BE2C (cell line): ENCODE data around the gene C19orf25.

Source experiments
- DNase-seq: peaks from one replicate; pipeline ENCODE4 v3.0.0-alpha.2; 2020
- H3K27me3 ChIP-seq: fragments of 250-450 bp; sonication (Bioruptor Pico); 2 replicates; pipeline ENCODE4 v1.5.1; 2020; ENCODE audit warnings: mild to moderate bottlenecking
- H3K36me3 ChIP-seq: fragments of 250-450 bp; sonication (Bioruptor Pico); 2 replicates; pipeline ENCODE4 v1.5.1; 2020; ENCODE audit warnings: mild to moderate bottlenecking
- H3K4me1 ChIP-seq: fragments of 250-450 bp; sonication (Bioruptor Pico); 2 replicates; pipeline ENCODE4 v1.5.1; 2020
- H3K4me3 ChIP-seq: 2 replicates; pipeline ENCODE4 v1.5.1; 2011; ENCODE audit warnings: low read depth, low read length
- H3K9me3 ChIP-seq: fragments of 250-450 bp; sonication (Bioruptor Pico); 2 replicates; pipeline ENCODE4 v1.5.1; 2020
- CTCF ChIP-seq: IDR thresholded peaks from 2 replicates; pipeline ENCODE4 v1.5.1; 2012; ENCODE audit warnings: mild to moderate bottlenecking, low read depth, low read length

C19orf25 gene

GRCh38 chr19:1474011-1474764 is 4.8 kb downstream of the C19orf25 start:
- no peak for TF ChIP-seq CTCF
- no peaks in the 10 kb centered on the region for H3K27me3 ChIP-seq
- H3K36me3 ChIP-seq: peaks cover 8% of the 10 kb centered on the region
- no peak for DNase-seq
- no peaks in the 10 kb centered on the region for H3K9me3 ChIP-seq
- H3K4me3 ChIP-seq: no peak overlapping the region
- H3K4me1 ChIP-seq: peaks cover 14% of the 10 kb centered on the region

GRCh38 chr19:1473085-1473851 is 5.7 kb downstream of the C19orf25 start:
- no peak for DNase-seq
- H3K36me3 ChIP-seq: peaks cover 8% of the 10 kb centered on the region
- H3K27me3 ChIP-seq: no peaks in the 10 kb centered on the region

DNA sequence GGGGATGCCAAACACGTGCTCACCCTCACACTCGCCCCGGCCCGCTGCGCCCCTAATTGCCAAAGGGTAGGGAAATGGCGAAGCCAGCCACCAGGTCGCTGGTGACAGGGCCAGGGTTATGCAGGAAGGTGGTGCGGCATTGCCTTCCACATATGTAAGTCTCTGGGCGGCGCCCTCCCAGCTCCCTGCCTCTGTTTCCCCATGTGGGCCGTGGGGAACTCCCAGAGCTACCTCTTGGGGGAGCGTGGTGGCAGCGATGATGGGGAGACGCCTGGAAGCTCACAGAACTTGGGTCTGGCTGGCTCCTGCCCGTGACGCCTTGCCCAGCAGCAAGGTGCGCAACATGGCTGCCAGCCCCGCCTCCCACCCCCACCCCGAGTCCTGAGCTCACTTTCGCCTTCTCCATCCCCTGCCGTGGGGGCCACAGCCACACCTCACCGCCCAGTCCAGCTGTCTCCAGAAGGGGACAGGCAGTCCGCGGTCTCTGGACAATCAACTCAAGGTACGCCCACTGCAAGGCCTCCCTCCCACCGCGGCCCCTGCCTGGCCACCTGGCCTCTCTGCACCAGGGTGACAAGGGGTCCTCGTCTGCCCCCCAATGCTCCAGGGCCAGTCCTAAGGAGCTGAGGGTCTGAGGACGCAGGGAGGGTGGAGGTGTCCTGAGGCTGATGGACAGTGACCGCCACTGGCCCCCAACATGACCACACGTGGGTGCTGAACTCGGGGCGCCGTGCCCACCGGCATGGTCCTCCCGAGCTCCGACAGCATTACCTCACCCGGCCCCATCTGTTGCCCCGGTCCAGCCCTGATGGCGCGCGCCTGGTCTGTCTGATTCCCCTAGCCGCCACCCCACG is 6.6 kb downstream of the C19orf25 start:
- no peak for TF ChIP-seq CTCF
- Histone ChIP-seq H3K9me3 (no peaks in the 10 kb centered on the region), H3K4me3 (no peak overlapping the region), H3K4me1 (peaks cover 14% of the 10 kb centered on the region), H3K27me3 (no peaks in the 10 kb centered on the region), H3K36me3 (peaks cover 8% of the 10 kb centered on the region)
- no peak for DNase-seq

More at GRCh38 chr19:1473085-1473851, 5.7 kb downstream of the C19orf25 start:
- no peak for TF ChIP-seq CTCF
- Histone ChIP-seq H3K9me3 (no peaks in the 10 kb centered on the region), H3K4me3 (no peak overlapping the region), H3K4me1 (peaks cover 14% of the 10 kb centered on the region)

DNA sequence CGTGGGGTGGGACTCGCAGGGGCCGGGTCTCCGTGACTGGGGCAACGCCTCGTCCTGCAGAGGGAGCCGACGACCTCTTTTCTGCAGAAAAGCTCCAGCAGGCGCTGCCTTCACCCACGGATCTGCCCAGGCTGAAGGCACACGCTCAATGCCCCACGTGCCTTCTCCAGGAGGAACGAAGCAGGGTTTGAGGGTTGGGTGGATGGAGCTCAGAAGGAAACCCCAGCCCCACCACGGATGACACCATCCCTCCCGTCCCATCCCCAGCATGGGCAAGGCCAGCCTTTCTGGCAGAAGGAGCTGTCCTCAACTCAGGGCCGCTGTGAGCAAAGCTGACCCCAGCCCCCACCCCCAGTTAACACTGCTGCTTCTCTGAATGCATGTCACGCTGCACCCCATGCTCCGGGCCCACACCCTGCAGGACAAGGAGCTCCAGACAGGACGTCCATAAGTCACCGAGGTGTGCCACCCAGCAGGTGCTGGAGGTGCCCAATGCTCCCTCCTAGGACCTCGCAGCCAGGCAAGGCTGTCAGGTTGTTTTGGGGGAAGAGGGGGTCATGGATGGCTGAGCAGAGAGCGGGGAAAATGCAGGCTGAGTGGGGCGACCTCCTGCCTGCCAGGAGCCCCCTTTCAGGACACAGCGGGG is 7.4 kb downstream of the C19orf25 start:
- Histone ChIP-seq H3K4me3 (no peak overlapping the region), H3K4me1 (peaks cover 14% of the 10 kb centered on the region), H3K9me3 (no peaks in the 10 kb centered on the region), H3K36me3 (peaks cover 8% of the 10 kb centered on the region), H3K27me3 (no peaks in the 10 kb centered on the region)
- TF ChIP-seq CTCF: peak; percentile 20; the same call in 1 of the 2 replicates
- DNase-seq: no peak

- H3K9me3 ChIP-seq: no peaks in the 10 kb centered on the region
- H3K4me1 ChIP-seq: peaks cover 14% of the 10 kb centered on the region
- TF ChIP-seq CTCF: no peak
- no peaks in the 10 kb centered on the region for H3K27me3 ChIP-seq
- H3K36me3 ChIP-seq: peaks cover 8% of the 10 kb centered on the region
- no peak overlapping the region for H3K4me3 ChIP-seq
- DNase-seq: no peak
Measured at GRCh38 chr19:1471010-1471514, 8.0 kb downstream of the C19orf25 start.
